GM12801 (cell line): ENCODE results near the gene PLEK.

Experiments
- TF ChIP-seq, protein P1 (sequence below): IDR thresholded peaks from one replicate; pipeline ENCODE4 v1.5.1; 2011; ENCODE audit warnings: control low read depth; ENCODE audit not compliant: insufficient read length; ENCODE audit errors: extremely low read depth

PLEK gene

DNA sequence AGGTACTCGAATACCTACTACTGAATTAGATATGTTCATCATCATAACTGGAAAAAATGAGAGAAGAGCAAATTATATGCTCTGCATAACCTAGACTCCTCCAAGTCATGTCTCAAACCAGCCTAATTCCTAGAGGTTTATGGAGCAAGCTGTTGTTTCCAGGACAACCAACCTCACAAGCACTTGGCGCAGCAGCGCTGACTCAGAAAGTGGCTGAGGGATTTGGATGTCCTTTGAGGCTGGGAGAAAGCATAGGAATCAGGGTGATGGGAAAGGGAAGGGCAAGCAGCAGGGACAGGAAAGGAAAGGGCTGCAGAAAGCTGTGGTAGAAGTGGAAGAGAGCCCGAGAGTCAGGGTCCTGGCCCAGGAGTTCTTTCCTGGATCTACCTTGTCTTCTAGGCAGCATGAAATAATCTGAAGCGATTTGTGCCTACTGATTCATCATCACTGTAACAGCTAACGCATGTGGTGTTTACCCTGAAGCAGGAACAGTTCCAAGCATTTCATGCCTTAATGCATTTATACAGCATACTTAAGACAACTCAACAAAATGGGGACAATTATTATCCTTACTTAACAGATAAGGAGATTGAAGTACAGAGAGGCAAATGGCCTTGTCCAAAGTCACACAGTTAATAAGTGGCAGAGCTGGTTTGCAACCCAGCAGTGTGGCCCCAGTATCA lies 3.7 kb downstream of the PLEK start:
- TF ChIP-seq, protein P1, sequence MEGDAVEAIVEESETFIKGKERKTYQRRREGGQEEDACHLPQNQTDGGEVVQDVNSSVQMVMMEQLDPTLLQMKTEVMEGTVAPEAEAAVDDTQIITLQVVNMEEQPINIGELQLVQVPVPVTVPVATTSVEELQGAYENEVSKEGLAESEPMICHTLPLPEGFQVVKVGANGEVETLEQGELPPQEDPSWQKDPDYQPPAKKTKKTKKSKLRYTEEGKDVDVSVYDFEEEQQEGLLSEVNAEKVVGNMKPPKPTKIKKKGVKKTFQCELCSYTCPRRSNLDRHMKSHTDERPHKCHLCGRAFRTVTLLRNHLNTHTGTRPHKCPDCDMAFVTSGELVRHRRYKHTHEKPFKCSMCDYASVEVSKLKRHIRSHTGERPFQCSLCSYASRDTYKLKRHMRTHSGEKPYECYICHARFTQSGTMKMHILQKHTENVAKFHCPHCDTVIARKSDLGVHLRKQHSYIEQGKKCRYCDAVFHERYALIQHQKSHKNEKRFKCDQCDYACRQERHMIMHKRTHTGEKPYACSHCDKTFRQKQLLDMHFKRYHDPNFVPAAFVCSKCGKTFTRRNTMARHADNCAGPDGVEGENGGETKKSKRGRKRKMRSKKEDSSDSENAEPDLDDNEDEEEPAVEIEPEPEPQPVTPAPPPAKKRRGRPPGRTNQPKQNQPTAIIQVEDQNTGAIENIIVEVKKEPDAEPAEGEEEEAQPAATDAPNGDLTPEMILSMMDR: no peak

DNA sequence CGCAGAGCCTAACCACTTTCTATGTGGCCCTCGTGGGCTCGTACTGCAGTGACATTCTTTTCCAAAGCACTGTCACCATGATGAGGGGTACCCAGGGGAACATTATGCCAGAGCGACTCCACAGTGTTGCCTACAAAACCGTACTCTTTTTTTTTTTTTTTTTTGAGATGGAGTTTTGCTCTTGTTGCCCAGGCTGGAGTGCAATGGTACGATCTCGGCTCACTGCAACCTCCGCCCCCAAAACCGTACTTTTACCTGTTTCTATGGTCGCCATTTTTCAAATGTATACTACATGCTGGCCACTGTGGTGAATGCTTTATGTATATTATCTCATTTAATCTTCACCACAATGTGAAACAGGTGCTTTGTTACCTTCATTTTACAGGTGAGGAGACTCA lies 4.3 kb downstream of the PLEK start:
- TF ChIP-seq, protein P1: no peak

DNA sequence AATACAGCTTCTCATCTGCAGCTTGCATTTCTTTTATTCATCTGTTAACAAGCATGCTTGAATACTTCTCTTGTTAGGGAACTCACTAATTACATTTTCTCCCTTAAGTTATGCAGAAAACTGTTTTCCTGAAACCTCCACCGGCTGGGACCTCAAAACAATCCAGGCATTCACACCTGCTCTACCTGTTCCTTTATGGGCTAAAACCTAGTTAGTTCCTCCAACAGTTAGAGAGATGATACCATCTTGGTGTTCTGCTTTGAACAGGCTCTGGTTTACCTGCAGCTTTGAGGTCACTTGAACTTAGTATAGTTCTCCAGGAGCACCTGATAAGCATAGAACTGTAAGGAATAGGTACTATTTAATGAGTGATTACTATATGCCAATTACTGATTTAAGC lies 6.1 kb downstream of the PLEK start:
- TF ChIP-seq, protein P1: no peak

DNA sequence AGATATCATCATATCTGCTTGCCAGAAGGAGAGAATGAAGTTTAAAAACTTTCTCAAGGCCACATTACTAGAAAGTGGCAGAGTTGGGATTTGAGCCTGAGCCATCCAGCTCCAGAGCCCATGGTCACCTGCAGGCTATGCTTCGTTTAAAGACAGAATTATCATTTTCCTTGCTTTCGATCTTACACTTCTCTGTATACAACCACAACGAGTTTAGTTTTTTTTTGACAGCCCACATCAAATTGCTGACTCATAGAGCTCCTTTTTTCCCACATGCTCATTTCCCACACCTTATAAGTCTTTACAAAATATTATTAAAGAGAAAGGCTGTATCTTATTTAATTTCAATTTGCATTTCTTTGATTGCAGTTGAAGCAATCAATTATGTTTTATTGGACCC lies 6.5 kb downstream of the PLEK start:
- TF ChIP-seq, protein P1: no peak

DNA sequence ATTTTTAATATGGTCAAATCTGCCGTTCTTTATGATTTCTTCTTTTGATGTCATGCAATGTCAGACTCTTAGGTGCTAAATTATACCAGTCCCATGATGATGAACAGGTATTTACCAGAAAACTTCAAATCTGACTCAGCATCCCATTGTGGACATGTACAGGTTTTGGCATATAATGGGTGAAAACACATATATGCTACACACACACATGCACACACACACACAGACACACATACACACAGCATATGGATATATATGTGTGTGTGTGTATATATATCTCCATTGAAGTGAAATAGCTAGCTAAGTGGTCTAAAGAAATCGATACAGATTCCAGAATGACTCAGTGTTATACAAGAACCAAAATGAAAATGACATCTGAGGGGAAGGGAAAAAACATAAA lies 7.4 kb downstream of the PLEK start:
- TF ChIP-seq, protein P1: no peak

DNA sequence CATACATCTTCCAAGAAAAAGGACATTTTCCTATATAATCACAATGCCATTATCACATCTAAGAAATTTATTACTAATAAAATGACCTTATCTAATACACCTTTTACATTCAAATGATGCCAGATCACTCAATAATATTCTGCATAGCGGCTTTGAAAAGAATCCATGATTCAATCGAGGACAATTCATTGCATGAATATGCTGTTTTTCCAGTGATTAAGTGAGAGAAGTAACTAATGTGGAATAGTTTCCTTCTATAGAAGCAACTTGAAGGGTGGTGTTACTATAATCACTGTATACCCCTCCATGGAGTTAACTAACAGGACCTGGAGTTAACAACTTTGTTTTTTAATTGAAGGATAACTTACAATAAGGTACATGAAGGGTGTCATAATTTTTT lies 9.1 kb downstream of the PLEK start:
- TF ChIP-seq, protein P1: no peak

DNA sequence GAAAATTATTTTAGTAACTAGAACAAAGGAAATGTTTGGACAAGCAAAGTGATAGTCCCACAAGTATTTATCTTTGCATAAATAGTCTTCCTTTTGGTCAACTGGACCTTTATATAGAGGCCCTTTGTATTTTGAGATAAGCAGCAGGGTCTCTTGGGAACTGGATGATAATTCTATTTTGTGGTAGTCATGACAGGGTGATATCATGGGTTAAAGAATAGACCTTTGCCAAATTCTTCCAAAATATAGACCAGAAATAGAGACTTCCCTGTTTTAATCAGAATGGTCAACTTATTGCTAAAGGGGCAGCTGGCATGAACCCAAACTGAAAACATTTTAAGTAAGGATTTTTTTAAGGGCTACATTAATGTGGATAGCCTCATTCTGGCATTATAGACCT lies 10.5 kb downstream of the PLEK start:
- TF ChIP-seq, protein P1: no peak
